HG03469 (cell line): Measurements from ENCODE around the gene COBLL1.

Source experiments
- ATAC-seq: cut with Tn5 transposase; IDR thresholded peaks from one replicate; pipeline ENCODE4 v1.9.1; 2021; ENCODE audit warnings: mild to moderate bottlenecking, moderate library complexity, moderate number of reproducible peaks; ENCODE audit not compliant: unreplicated experiment

Gene COBLL1

GRCh38 chr2:164823126-164823525, 18.5 kb downstream of the COBLL1 start:
- ATAC-seq: no peak

- ATAC-seq: no peak
Observed at GRCh38 chr2:164821338-164821737, 20.3 kb downstream of the COBLL1 start.

GRCh38 chr2:164818149-164819136, 23.2 kb downstream of the COBLL1 start:
- no peak for ATAC-seq

- ATAC-seq: no peak
Observed at GRCh38 chr2:164816900-164817299, 24.7 kb downstream of the COBLL1 start.

GRCh38 chr2:164816046-164816445, 25.6 kb downstream of the COBLL1 start:
- no peak for ATAC-seq

GRCh38 chr2:164815071-164815793, 26.4 kb downstream of the COBLL1 start:
- no peak for ATAC-seq

GRCh38 chr2:164813535-164813934, 28.1 kb downstream of the COBLL1 start:
- ATAC-seq: no peak

GRCh38 chr2:164812378-164812777, 29.2 kb downstream of the COBLL1 start:
- ATAC-seq: no peak

GRCh38 chr2:164811819-164812218, 29.8 kb downstream of the COBLL1 start:
- no peak for ATAC-seq

GRCh38 chr2:164810843-164811242, 30.8 kb downstream of the COBLL1 start:
- no peak for ATAC-seq

GRCh38 chr2:164808776-164809175, 32.8 kb downstream of the COBLL1 start:
- no peak for ATAC-seq

GRCh38 chr2:164803776-164804466, 37.7 kb downstream of the COBLL1 start:
- no peak for ATAC-seq

GRCh38 chr2:164802095-164802707, 39.4 kb downstream of the COBLL1 start:
- ATAC-seq: no peak

- no peak for ATAC-seq
Observed at GRCh38 chr2:164800572-164800971, 41.1 kb downstream of the COBLL1 start.

- no peak for ATAC-seq
Observed at GRCh38 chr2:164797627-164798026, 44.0 kb downstream of the COBLL1 start.

GRCh38 chr2:164796999-164797398, 44.6 kb downstream of the COBLL1 start:
- ATAC-seq: no peak

GRCh38 chr2:164794432-164795231, 47.0 kb downstream of the COBLL1 start:
- no peak for ATAC-seq

- ATAC-seq: no peak
Observed at GRCh38 chr2:164794016-164794415, 47.6 kb downstream of the COBLL1 start.

- ATAC-seq: no peak
Observed at GRCh38 chr2:164793529-164793928, 48.1 kb downstream of the COBLL1 start.
